Measurements from ENCODE around the gene AHCTF1. TPM values are rescaled to one million over a fixed set of nuclear protein-coding genes. Genes with fewer than 3 reads are reported as not detected.

Gene AHCTF1
- total and polyA plus RNA-seq, 9 of the 15 experiments (the other 6 are each of a cell fraction or from before 2014, with no cell fraction given): 9.4 to 102 (median 47.6) TPM

GRCh38 chr1:246971969-246972368, 40.2 kb upstream of the AHCTF1 start:
- no peak overlapping the region for H3K27ac ChIP-seq (ENCODE audit: extremely low read depth, low read depth, low read length)
- H2AFZ ChIP-seq (ENCODE audit: low read depth, low read length): no peak overlapping the region
- no peaks in the 10 kb centered on the region for H3K9me1 ChIP-seq (ENCODE audit: control insufficient read depth, insufficient read depth, low read length)
- H3K9ac ChIP-seq (ENCODE audit: insufficient read depth in 1 of 2, low read depth in 2 of 2, low read length in 2 of 2): no peak overlapping the region
- CTCF ChIA-PET (ENCODE audit: low intra/inter-chr PET ratio): interaction anchor here (0.7 kb wide), 1 partner anchor 528 kb away, joined by 3 read pairs; no protein-coding TSS in a partner anchor
- H3K36me3 ChIP-seq (ENCODE audit: control insufficient read depth, insufficient read depth, low read length): no peaks in the 10 kb centered on the region
- 83% methylated on average over 7 of the region's 7 CpGs for WGBS (ENCODE audit: insufficient coverage, low coverage, missing lambda C conversion rate)
- no peaks in the 10 kb centered on the region for H3K27me3 ChIP-seq (ENCODE audit: control insufficient read depth in 2 of 2, insufficient read depth in 2 of 2, low read length in 2 of 2)
- TF ChIP-seq CBFA2T3 (IDR thresholded peaks at IDR 0.05) (no peak), SUPT5H (IDR thresholded peaks at IDR 0.05) (no peak), PHB (CRISPR knock-in tag; IDR thresholded peaks at IDR 0.05) (no peak), ELF2 (CRISPR knock-in tag; IDR thresholded peaks at IDR 0.05) (no peak), SMAD2 (IDR thresholded peaks at IDR 0.05; ENCODE audit: low read depth, low read length) (no peak), E2F5 (CRISPR knock-in tag; IDR thresholded peaks at IDR 0.05) (no peak), ZSCAN32 (CRISPR knock-in tag; IDR thresholded peaks at IDR 0.05) (no peak), CHD1 (IDR thresholded peaks at IDR 0.05; ENCODE audit: low read length) (no peak), ZFP30 (CRISPR knock-in tag; IDR thresholded peaks at IDR 0.05; ENCODE audit: borderline replicate concordance) (no peak), SETDB1 (IDR thresholded peaks at IDR 0.05; ENCODE audit: low read length) (no peak), SMARCE1 (IDR thresholded peaks at IDR 0.05) (no peak), MAFK (IDR thresholded peaks at IDR 0.05; ENCODE audit: low read length) (no peak), TBL1XR1 (IDR thresholded peaks at IDR 0.05; ENCODE audit: low read length in 2 of 2) (no peak), ZBTB2 (IDR thresholded peaks at IDR 0.05) (no peak), POU5F1 (IDR thresholded peaks at IDR 0.05; ENCODE audit: borderline replicate concordance, low read depth, low read length, partially characterized antibody) (no peak)
- intact Hi-C loops (cut with micrococcal nuclease) (loop anchor here (1.0 to 5.0 kb wide), 2 partner anchors 65 to 275 kb away; no protein-coding TSS in a partner anchor), in situ Hi-C loops (cut with MboI) (no loop called here)
- no TSS peak for BruUV-seq (replicated peaks)
- H3K4me3 ChIP-seq: no peak overlapping the region
- ATAC-seq: no peak
- peaks cover 10% of the 10 kb centered on the region for H3K9me3 ChIP-seq (replicated peaks; ENCODE audit: control insufficient read depth, insufficient read depth, low read depth, low read length)
- no peak overlapping the region for H3K4me2 ChIP-seq (ENCODE audit: insufficient read depth, low read length)
- H3K4me1 ChIP-seq (replicated peaks in 1 of 2; ENCODE audit: control insufficient read depth in 2 of 2, insufficient read depth in 2 of 2, low read length in 2 of 2): no peaks in the 10 kb centered on the region
- DNase-seq (ENCODE audit: extremely low read depth in 1 of 4, low spot score in 3 of 4): no peak
- no peaks in the 10 kb centered on the region for H4K20me1 ChIP-seq (replicated peaks; ENCODE audit: control insufficient read depth, insufficient read depth, low read length)
- FAIRE-seq: no peak
- no peaks in the 10 kb centered on the region for H3K79me2 ChIP-seq (ENCODE audit: control insufficient read depth, insufficient read depth, low read length)
- POLR2A ChIA-PET: no interaction called here

All from K562 (cell line).